Measurements from ENCODE around the gene PLEKHA1. TPM values are rescaled to one million over a fixed set of nuclear protein-coding genes. Genes with fewer than 3 reads are reported as not detected.

PLEKHA1 gene
- total and polyA plus RNA-seq, 2 of the 4 experiments (the other 2 are of a cell fraction): 7.2 to 9.5 TPM

GRCh38 chr10:122404576-122404975 is 30.1 kb downstream of the PLEKHA1 start:
- no peak overlapping the region for H2AFZ ChIP-seq (replicated peaks; ENCODE audit: low read length, poor library complexity)
- no peak overlapping the region for H2BK15ac ChIP-seq (ENCODE audit: low read depth, low read length)
- no peaks in the 10 kb centered on the region for H3K27me3 ChIP-seq (ENCODE audit: control insufficient read depth, insufficient read depth, low read length)
- no peak overlapping the region for H3K23ac ChIP-seq (ENCODE audit: low read depth, low read length)
- no TSS peak for BruUV-seq (replicated peaks)
- no peak overlapping the region for H2AK9ac ChIP-seq (replicated peaks; ENCODE audit: low read depth, low read length, poor library complexity)
- H3K79me1 ChIP-seq (ENCODE audit: low read depth in 1 of 2, low read length in 2 of 2): no peaks in the 10 kb centered on the region
- intact Hi-C loops (cut with micrococcal nuclease): no loop called here
- POLR2A ChIA-PET (ENCODE audit: unreplicated experiment): no interaction called here
- H4K8ac ChIP-seq (ENCODE audit: low read depth in 2 of 2, low read length in 2 of 2): no peak overlapping the region
- ATAC-seq (ENCODE audit: low read depth) (no peak), DNase-seq (no peak)
- CTCF ChIA-PET: interaction anchor here (0.7 kb wide), 1 partner anchor 9 kb away, joined by 3 read pairs; no protein-coding TSS in a partner anchor
- peaks cover 6% of the 10 kb centered on the region for H3K36me3 ChIP-seq (ENCODE audit: control insufficient read depth, insufficient read depth, low read length)
- WGBS, 2 experiments (ENCODE audit: extremely low coverage in 2 of 2, insufficient read length in 1 of 2): no CpG with 5 or more reads among the region's 2 CpGs
- H3K4ac ChIP-seq (ENCODE audit: low read depth, low read length): no peak overlapping the region
- in situ Hi-C loops (cut with MboI; ENCODE audit: low sequenced_read_pairs): no loop called here
- no peak overlapping the region for H2AK5ac ChIP-seq (ENCODE audit: low read depth, low read length)
- H4K20me1 ChIP-seq (ENCODE audit: insufficient read depth, low read length): no peaks in the 10 kb centered on the region
- H3K9ac ChIP-seq (ENCODE audit: low read depth, low read length): no peak overlapping the region
- no peak overlapping the region for H3K27ac ChIP-seq (ENCODE audit: insufficient read depth, low read length)
- no peaks in the 10 kb centered on the region for H3K9me3 ChIP-seq (ENCODE audit: control insufficient read depth, insufficient read depth, low read length)
- no peak overlapping the region for H3K4me3 ChIP-seq (ENCODE audit: insufficient read depth, low read depth, low read length)
- no peak overlapping the region for H3K14ac ChIP-seq (replicated peaks; ENCODE audit: low read depth, low read length)
- TF ChIP-seq MXI1 (IDR thresholded peaks at IDR 0.05; ENCODE audit: borderline replicate concordance, low read depth, low read length) (no peak), MAFK (IDR thresholded peaks at IDR 0.05; ENCODE audit: low read depth, low read length) (no peak), NFE2L2 (IDR thresholded peaks at IDR 0.05; ENCODE audit: low read depth, low read length) (no peak), RAD21 (IDR thresholded peaks at IDR 0.05; ENCODE audit: low read length) (no peak), ELK1 (IDR thresholded peaks at IDR 0.05; ENCODE audit: borderline replicate concordance, low read depth, low read length) (no peak), MAZ (IDR thresholded peaks at IDR 0.05; ENCODE audit: borderline replicate concordance, low read depth, low read length) (no peak), POLR2A (IDR thresholded peaks at IDR 0.05; ENCODE audit: low read depth, low read length) (no peak), RCOR1 (IDR thresholded peaks at IDR 0.05; ENCODE audit: insufficient replicate concordance, low read length) (no peak), CHD1 (IDR thresholded peaks at IDR 0.05; ENCODE audit: low read depth, low read length) (no peak), SMC3 (IDR thresholded peaks at IDR 0.05; ENCODE audit: low read depth, low read length) (no peak), CTCF (conservative IDR thresholded peaks at IDR 0.05; ENCODE audit: low read depth, low read length) (no peak), FOS (IDR thresholded peaks at IDR 0.05; ENCODE audit: low read depth, low read length) (no peak), BHLHE40 (IDR thresholded peaks at IDR 0.05; ENCODE audit: low read depth, low read length) (no peak), RFX5 (IDR thresholded peaks at IDR 0.05; ENCODE audit: low read depth, low read length) (no peak), CEBPB (IDR thresholded peaks at IDR 0.05; ENCODE audit: low read depth, low read length) (no peak)
- dilution Hi-C loops (cut with HindIII; ENCODE audit: low sequenced_read_pairs, unreplicated experiment): no loop called here
- no peak overlapping the region for H3K56ac ChIP-seq (ENCODE audit: extremely low read depth, insufficient read depth, low read length)
- no peak overlapping the region for H4K91ac ChIP-seq (ENCODE audit: insufficient read depth, low read depth, low read length)
- H3K18ac ChIP-seq (ENCODE audit: low read depth, low read length): no peak overlapping the region
- H3K4me2 ChIP-seq (ENCODE audit: low read depth, low read length): no peak overlapping the region
- H3K9me1 ChIP-seq (ENCODE audit: insufficient read depth, low read length): no peaks in the 10 kb centered on the region
- no peak overlapping the region for H2BK5ac ChIP-seq (ENCODE audit: low read depth, low read length, poor library complexity, severe bottlenecking)
- H4K5ac ChIP-seq (ENCODE audit: low read depth, low read length): no peak overlapping the region
- no peaks in the 10 kb centered on the region for H3K4me1 ChIP-seq (ENCODE audit: control insufficient read depth, insufficient read depth, low read length)
- H2BK20ac ChIP-seq (ENCODE audit: low read depth, low read length): no peak overlapping the region
- no peak overlapping the region for H2BK120ac ChIP-seq (ENCODE audit: low read depth, low read length)
